Glutamatergic neuron (in vitro differentiated cells): ENCODE results near the gene ZNF48. TPM values are rescaled to one million over a fixed set of nuclear protein-coding genes. Genes with fewer than 3 reads are reported as not detected.

Source experiments
- DNase-seq: peaks from one replicate; pipeline ENCODE4 v3.0.0; 2022
- H3K27ac Mint-ChIP-seq: one replicate; pipeline ENCODE4 v1.8.0; 2020; ENCODE audit warnings: mild to moderate bottlenecking, mixed read lengths, inconsistent platforms; ENCODE audit not compliant: unreplicated experiment
- H3K27me3 Mint-ChIP-seq: one replicate; pipeline ENCODE4 v1.8.0; 2020; ENCODE audit warnings: mild to moderate bottlenecking, moderate library complexity, mixed read lengths, inconsistent platforms; ENCODE audit not compliant: unreplicated experiment
- H3K36me3 Mint-ChIP-seq: one replicate; pipeline ENCODE4 v1.8.0; 2020; ENCODE audit warnings: mild to moderate bottlenecking, mixed read lengths, inconsistent platforms; ENCODE audit not compliant: unreplicated experiment
- H3K4me1 Mint-ChIP-seq: one replicate; pipeline ENCODE4 v1.8.0; 2020; ENCODE audit warnings: mild to moderate bottlenecking, low read depth, mixed read lengths, inconsistent platforms; ENCODE audit not compliant: unreplicated experiment
- H3K4me3 Mint-ChIP-seq: one replicate; pipeline ENCODE4 v1.8.0; 2020; ENCODE audit warnings: mild to moderate bottlenecking, mixed read lengths, inconsistent platforms; ENCODE audit not compliant: unreplicated experiment
- H3K9me3 Mint-ChIP-seq: one replicate; pipeline ENCODE4 v1.8.0; 2020; ENCODE audit warnings: mild to moderate bottlenecking, moderate library complexity, mixed read lengths, inconsistent platforms; ENCODE audit not compliant: unreplicated experiment
- total RNA-seq: library from RNA; stranded (reverse); fragmentation: NEBNext Ultra II Directional; extraction: Animal tissue kit (Norgen Biotek cat#: 25700); gene quantifications from one replicate; pipeline ENCODE4 v1.2.1, GENCODE V29; 2021; ENCODE audit not compliant: unreplicated experiment
- TF ChIP-seq, protein P1 (sequence below): fragments of 200-600 bp; sonication (generic); IDR thresholded peaks from one replicate; pipeline ENCODE4 v1.5.0; 2021; ENCODE audit not compliant: partially characterized antibody, unreplicated experiment

Gene ZNF48
- total RNA-seq, 1 donor from 2014 or later, result 74.7 TPM

GRCh38 chr16:30356401-30357084 is 38.7 kb upstream of the ZNF48 start:
- TF ChIP-seq, protein P1, sequence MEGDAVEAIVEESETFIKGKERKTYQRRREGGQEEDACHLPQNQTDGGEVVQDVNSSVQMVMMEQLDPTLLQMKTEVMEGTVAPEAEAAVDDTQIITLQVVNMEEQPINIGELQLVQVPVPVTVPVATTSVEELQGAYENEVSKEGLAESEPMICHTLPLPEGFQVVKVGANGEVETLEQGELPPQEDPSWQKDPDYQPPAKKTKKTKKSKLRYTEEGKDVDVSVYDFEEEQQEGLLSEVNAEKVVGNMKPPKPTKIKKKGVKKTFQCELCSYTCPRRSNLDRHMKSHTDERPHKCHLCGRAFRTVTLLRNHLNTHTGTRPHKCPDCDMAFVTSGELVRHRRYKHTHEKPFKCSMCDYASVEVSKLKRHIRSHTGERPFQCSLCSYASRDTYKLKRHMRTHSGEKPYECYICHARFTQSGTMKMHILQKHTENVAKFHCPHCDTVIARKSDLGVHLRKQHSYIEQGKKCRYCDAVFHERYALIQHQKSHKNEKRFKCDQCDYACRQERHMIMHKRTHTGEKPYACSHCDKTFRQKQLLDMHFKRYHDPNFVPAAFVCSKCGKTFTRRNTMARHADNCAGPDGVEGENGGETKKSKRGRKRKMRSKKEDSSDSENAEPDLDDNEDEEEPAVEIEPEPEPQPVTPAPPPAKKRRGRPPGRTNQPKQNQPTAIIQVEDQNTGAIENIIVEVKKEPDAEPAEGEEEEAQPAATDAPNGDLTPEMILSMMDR, result no peak
- Mint-ChIP-seq H3K36me3 (no peaks in the 10 kb centered on the region), H3K9me3 (peaks cover 17% of the 10 kb centered on the region), H3K4me1 (peaks cover 15% of the 10 kb centered on the region), H3K27me3 (peaks cover 12% of the 10 kb centered on the region), H3K4me3 (peak overlapping the region; percentile 97), H3K27ac (no peak overlapping the region)
- no peak for DNase-seq

DNA sequence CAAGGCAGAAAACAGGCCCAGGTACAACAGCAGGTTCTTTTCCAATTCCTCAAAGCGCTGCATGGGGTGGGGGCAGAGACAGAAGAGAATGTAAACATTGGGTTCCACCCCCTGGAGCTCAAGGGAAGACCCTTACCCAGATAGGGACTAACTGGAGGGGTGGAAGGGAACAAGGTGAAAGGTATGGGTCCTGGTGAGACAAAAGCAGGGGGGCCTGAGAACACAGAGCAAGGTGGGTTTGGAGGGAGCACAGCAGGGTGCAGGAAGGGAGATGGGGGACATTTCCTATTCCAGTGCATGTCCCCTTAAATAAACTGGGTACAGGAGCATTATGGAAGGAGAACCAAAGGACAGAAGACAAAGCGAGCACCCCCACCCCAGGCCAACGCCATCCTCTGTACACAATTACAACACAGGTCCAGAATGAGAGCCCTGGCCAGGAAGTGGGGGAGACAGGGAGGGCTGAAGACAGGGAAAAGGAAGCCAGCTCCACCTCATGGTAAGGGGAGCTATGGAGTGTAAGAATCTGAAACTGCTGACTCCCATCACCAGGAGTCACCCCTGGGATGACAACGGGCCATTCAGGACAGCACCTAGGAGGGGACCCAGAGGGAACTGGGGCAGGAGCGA is 38.0 kb upstream of the ZNF48 start:
- no peaks in the 10 kb centered on the region for H3K36me3 Mint-ChIP-seq

DNA sequence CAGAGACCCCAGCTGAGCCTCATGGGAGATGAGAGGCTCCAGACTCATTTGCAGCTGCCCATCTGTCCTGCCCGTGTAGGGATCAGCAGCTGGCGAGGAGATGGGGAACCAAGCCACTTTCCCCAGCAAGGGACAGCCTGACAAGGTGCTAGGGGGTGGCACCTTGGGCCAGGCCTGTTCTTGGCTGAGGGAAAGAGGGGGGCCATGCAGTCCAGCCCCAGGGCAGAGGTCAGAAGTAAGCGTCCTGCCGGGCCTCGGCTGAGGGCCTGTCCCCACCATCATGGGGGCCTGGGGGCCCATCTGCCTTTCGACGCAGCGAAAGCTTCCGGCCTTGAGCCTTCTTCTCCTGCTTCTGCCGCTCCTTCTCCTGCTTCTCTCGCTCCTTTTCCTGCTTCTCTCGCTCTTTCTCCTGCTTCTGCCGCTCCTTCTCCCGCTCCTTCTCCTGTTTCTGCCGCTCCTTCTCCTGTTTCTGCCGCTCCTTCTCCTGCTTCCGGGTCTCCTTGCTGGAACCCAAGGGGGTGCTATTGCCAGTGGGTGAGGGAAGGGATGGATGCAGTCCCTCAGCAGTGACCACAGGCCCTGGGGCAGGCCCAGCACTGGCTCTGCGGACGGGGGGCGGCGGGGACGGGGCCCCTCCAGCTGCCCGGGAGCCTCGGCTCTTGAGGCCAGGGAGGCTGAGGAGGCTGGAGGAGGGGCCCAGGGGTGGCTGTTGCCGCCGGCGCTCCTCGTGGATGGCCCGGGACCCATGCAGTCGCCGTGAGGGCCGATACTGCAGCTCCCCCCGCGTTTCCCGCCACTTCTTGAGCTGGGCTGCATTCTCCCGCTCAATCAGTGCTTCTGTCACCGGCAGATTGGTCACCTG is 37.3 kb upstream of the ZNF48 start:
- peaks cover 15% of the 10 kb centered on the region for H3K4me1 Mint-ChIP-seq
- TF ChIP-seq, protein P1, result no peak
- H3K36me3 Mint-ChIP-seq, result no peaks in the 10 kb centered on the region
- peaks cover 15% of the 10 kb centered on the region for H3K9me3 Mint-ChIP-seq
- peak overlapping the region; percentile 18 for H3K27ac Mint-ChIP-seq
- no peak for DNase-seq
- peak overlapping the region; percentile 48 for H3K4me3 Mint-ChIP-seq
- peaks cover 11% of the 10 kb centered on the region for H3K27me3 Mint-ChIP-seq

More for the DNA sequence above, 38.0 kb upstream of the ZNF48 start:
- peak overlapping the region; percentile 15 for H3K27ac Mint-ChIP-seq
- peaks cover 11% of the 10 kb centered on the region for H3K27me3 Mint-ChIP-seq
- TF ChIP-seq, protein P1, result no peak
- DNase-seq, result no peak
- H3K4me1 Mint-ChIP-seq, result peaks cover 15% of the 10 kb centered on the region
- H3K9me3 Mint-ChIP-seq, result peaks cover 15% of the 10 kb centered on the region
- H3K4me3 Mint-ChIP-seq, result peak overlapping the region; percentile 31

DNA sequence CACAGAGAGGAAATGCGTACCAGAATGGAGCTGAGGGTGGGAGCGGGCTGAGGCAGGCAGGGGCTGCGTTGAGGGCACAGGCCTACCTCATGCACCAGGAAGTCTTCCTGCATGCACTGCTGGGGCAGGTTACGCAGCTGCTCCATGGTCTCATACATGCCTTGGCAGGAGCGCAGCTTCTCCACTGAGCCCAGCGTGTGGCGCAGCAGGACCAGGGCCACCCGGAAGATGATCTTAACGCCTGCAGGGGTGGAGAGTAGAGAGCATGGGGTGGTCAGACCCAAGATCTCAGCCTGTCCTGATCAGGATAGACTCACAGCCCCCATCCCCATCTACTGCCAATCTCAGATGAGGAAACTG is 36.7 kb upstream of the ZNF48 start:
- peaks cover 14% of the 10 kb centered on the region for H3K4me1 Mint-ChIP-seq
- no peak for DNase-seq
- H3K27me3 Mint-ChIP-seq, result peaks cover 11% of the 10 kb centered on the region
- no peaks in the 10 kb centered on the region for H3K36me3 Mint-ChIP-seq
- H3K4me3 Mint-ChIP-seq, result no peak overlapping the region
- peaks cover 15% of the 10 kb centered on the region for H3K9me3 Mint-ChIP-seq
- H3K27ac Mint-ChIP-seq, result no peak overlapping the region
- TF ChIP-seq, protein P1, result no peak
